ENCODE data around the gene PROCA1. TPM values are rescaled to one million over a fixed set of nuclear protein-coding genes. Genes with fewer than 3 reads are reported as not detected.

Gene PROCA1
- 1.2 and 2.0 TPM in 2 replicates for total RNA-seq (2014; rRNA removed; shearing (Covaris generic))

GRCh38 chr17:28711723-28712031, at the start of gene PROCA1:
PROCA1 (minus strand) TSS chr17:28711888; CDS start chr17:28711660, 228 bp downstream.
- DNase-seq (ENCODE audit: low spot score): no peak

GRCh38 chr17:28760601-28761562, 49.2 kb upstream of the PROCA1 start:
- DNase-seq (ENCODE audit: low spot score): peak; percentile 67

- no peak for DNase-seq (ENCODE audit: low spot score)
These were observed 47.7 kb upstream of the PROCA1 start for GRCh38 chr17:28759256-28759865.

- DNase-seq (ENCODE audit: low spot score): no peak
These were observed 46.9 kb upstream of the PROCA1 start for GRCh38 chr17:28758411-28759121.

GRCh38 chr17:28756049-28756804, 44.5 kb upstream of the PROCA1 start:
- DNase-seq (ENCODE audit: low spot score): no peak

DNA sequence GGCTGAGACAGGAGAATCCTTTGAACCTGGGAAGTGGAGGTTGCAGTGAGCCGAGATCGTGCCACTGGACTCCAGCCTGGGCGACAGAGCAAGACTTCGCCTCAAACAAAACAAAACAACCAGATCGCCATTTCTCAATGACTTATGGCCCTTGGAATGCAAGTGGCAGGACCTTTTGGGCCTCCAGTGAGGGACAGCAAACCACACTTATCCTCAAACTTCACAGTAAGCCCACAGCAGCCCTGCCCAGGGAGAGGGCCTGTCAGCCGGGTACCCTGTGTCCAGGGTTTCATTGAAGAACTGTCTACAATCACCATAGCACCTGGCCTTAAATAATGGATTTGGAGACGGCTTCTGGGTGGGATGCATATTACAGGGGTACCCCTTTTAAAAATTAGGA, 43.8 kb upstream of the PROCA1 start:
- DNase-seq (ENCODE audit: low spot score): peak; percentile 55

DNA sequence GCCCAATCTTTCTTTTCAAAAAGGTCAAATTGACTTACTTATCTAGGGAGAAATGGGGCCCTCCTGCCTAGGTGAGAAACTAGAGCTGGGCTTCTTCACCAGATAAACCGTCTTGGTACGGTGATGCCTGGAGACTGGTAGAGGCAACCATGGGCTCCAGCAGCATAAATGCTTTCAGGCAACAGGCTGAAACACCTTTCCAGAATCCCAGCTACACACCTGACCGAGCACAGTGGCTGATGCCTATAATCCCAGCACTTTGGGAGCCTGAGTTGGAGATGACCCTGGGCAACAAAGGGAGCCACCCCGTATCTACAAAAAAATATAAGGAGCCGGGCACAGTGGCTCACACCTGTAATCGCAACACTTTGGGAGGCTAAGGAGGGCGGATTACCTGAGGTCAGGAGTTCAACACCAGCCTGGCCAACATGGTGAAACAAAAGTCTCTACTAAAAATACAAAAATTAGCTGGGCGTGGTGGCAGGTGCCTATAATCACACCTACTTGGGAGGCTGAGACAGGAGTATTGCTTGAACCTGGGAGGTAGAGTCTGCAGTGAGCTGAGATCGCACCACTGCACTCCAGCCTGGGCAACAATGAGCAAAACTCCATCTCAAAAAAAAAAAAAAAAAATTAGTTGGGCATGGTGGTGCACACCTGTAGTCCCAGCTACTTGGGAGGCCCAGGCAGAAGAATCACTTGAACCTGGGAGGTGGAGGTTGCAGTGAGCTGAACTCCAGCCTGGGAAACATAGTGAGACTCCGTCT, 40.1 kb upstream of the PROCA1 start:
- DNase-seq (ENCODE audit: low spot score): no peak

DNA sequence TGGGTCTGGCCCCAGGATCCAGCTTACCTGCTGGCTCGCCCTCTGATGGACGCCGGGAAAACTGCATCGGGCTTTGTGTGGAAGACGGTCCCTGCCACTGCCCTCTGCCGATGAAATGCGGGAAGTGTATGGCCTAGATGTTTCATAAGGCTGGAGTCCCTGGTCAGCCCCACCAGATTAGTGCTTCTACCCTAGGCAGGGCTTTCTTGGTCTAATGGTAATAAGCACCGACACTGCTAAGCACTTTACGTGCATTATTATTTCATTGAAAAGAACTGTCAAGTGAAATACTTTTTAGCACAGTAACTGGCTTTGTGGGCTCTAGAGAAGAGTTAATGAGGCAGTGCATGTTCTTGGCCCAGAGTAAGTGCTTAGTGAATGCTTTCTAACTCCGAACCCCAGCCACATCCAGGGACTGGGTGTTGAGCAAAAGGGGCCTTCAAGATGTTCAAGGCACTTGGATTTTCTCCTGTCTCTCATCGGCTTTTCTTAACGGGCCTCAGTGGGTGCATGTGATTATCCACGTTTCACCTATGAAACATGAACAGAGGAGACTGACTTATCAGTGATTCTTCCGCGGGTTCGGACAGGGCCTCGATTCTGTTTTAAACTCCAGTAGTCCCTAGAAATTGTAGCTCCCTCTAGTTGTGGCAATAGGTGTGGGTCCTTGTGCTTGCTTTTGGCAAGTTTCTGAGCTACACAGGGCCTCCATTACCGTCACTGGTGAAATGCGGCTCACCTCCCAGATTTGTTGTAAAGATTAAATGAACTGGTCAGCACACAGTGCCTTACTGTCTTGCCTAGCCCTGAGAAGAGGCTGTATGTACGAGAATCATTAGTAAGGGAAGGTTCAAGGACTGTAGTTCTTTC, 38.7 kb upstream of the PROCA1 start:
- peak; percentile 92 for DNase-seq (ENCODE audit: low spot score)

- DNase-seq (ENCODE audit: low spot score): no peak
These were observed 38.0 kb upstream of the PROCA1 start for GRCh38 chr17:28749516-28750177.

DNA sequence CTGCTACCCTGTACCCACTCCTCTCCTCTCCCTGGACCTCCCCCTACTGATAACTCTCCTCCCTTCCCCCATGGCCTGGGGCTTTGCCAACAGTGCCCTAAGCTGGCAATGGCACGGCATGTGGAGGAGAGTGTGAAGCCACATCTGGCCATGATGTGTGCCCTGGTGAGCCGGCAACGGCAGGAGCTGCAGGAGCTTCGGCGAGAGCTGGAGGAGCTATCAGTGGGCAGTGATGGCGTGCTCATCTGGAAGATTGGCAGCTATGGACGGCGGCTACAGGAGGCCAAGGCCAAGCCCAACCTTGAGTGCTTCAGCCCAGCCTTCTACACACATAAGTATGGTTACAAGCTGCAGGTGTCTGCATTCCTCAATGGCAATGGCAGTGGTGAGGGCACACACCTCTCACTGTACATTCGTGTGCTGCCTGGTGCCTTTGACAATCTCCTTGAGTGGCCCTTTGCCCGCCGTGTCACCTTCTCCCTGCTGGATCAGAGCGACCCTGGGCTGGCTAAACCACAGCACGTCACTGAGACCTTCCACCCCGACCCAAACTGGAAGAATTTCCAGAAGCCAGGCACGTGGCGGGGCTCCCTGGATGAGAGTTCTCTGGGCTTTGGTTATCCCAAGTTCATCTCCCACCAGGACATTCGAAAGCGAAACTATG, 37.3 kb upstream of the PROCA1 start:
- no peak for DNase-seq (ENCODE audit: low spot score)

- no peak for DNase-seq (ENCODE audit: low spot score)
These were observed 36.4 kb upstream of the PROCA1 start for GRCh38 chr17:28747801-28748750.

- DNase-seq (ENCODE audit: low spot score): no peak
These were observed 35.5 kb upstream of the PROCA1 start for GRCh38 chr17:28747051-28747691.

DNA sequence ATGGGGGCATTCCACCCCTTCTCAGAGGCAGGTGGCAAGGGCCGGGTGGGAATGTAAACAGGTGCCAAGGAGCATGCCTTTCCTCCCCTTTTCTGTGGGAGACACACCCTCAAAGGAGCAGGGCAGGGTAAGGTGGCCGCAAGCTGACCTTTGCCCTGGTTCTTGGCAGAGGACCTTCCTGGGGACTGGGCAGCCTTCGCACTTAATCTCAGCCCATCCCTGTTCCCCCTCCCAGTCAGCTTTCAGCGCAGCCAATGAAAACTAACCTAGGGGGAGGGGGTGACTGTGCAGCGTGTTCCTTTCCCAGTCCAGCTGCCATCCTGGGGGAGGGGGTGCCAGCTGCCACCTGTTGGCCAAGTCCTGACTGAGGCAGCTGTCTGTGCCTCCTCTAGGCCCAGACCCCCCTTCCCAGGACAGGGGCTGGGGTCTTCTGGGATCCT, 34.9 kb upstream of the PROCA1 start:
- DNase-seq (ENCODE audit: low spot score): peak; percentile 51

- peak; percentile 57 for DNase-seq (ENCODE audit: low spot score)
These were observed 34.2 kb upstream of the PROCA1 start for GRCh38 chr17:28745786-28746411.

- peak; percentile 49 for DNase-seq (ENCODE audit: low spot score)
These were observed 33.5 kb upstream of the PROCA1 start for GRCh38 chr17:28744972-28745785.
